Measurements from ENCODE around the gene PPP2R2D.

DNA sequence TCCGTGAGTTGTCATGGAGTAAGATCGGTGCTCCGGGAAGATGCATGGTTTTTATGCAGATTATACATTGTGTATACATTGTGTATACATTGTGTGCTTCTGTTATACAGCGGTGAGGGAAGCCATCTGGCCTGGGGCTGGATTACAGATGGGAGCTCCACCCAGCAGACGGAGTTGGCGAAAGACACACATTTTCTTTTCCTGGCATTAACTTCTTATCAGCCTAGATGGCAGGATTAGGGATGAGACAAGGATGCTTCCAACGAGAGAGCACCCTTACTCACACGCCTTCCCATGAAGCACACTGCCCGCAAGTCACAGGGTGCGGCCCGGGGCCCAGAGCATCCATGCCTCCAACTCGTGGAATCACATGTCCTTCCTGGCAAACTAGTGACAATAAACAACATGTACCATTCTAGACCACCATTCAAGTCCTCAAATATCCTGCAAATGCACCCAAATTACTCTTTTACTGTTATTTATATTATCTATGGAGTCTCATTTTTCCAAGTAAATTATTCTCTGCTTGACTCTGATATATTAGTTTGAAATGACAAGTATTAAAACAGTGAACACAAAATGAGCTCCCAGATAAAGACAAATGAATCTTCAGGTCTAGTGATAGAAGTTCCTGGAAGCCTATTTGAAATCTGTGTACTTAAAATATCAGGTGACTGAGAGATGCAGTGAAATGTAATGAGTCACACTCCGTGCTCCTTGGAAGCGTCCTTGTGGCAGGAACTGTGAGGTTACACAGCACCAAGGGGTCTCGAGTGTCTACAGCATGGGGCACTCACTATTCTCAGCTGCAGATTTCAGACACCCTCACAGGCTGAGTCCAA is 29.8 kb upstream of the PPP2R2D start:
- TF ChIP-seq POLR2AphosphoS5 (IDR thresholded peaks at IDR 0.05; ENCODE audit: borderline replicate concordance, low read depth, low read length) (no peak), EZH2 (IDR thresholded peaks at IDR 0.05) (no peak), FOXP2 (optimal IDR thresholded peaks at IDR 0.05; ENCODE audit: control extremely low read depth, extremely low read length, insufficient read depth) (no peak)
